NCI-H187 (cell line): ENCODE measurements around the gene PAK6.

Experiments used
- DNase-seq, 2 experiments: peaks; one replicate each; lab custom pipeline; 2025; lab: John Stamatoyannopoulos, UW

The PAK6 gene

DNA sequence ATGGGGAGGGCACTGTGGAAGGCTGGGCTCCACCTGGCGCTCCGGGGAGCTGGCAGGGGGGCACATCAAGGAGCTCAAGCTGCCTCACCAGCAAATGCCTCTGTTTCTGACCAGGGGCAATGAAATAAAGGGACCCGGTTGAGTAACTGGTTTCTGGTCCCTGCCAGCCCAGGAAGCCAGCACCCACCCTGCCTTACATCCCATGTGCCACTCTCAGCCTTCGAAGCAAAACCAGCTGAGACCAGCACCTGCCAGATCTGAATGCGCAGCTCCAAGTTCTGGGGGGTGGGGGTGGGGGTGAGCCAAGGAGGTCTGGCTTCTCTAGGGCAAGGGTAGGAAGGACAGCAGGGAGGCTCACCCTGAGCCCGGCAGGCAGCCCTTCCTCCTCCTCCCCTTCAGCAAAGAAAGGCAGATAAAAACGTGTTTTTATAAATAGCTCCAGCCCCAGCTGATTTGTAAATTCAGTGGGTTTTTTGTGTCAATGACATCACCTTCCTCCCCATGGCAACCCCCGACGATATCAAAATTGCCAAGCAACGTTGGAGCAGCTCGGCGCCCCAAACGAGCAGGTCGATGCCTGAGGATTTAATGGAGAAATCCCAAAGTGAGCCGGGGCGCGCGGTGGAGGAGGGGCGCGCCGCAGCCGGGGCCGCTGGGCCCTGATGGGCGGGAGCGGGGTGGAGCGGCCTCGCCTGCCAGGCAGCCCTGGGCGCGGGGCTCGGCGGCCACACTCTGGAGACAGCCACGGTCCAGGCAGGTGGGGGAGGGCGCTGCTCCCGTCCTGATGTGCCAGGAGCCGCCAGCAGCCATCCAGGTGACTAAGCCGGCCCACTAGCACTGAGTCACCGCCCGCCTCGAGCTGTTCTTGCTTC is at the start of gene PAK6:
Gene PAK6, plus strand, starts transcription at position 532 of the 872 bp plus-strand sequence. CDS start 25,723 bp downstream, outside the sequence.
- DNase-seq: no peak

GRCh38 chr15:40190591-40190990 is 48.3 kb upstream of the PAK6 start:
- no peak for DNase-seq

DNA sequence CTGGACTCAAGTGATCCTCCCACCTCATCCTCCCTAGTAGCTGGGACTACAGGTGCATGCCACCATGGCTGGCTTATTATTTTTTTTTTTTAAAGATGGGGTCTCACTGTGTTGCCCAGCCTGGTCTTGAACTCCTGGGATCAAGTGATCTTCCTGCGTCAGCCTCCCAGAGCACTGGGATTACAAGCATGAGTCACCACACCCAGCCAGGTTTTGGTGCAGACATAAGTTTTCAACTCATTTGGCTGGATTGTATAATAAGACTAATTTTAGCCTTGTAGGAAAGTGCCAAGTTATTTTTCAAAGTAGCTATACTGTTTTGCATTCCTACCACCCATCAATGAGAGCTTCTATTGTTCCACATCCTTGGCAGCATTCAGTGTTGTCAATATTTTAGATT is 45.9 kb upstream of the PAK6 start:
- no peak for DNase-seq

DNA sequence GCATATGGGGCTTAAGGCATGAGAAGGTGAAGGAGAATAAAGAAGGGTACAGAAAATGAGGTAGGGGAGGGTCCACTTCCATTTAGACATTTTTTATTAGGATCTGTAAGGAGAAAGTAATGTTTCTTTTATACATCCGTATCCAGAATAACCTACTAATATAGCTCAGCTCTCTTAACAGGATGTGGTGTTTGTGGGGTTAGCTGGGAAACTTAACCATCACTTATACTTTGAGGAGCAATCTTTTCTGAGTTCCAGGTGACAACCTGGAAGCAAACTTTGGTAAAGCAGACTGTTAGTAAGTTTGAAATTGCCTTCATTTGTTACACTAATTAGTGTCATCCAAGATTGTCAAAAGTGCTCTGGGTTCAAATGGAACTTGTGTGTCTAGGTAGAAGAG is 41.4 kb upstream of the PAK6 start:
- DNase-seq: no peak

- no peak for DNase-seq
These were observed 40.3 kb upstream of the PAK6 start for GRCh38 chr15:40198355-40199085.

DNA sequence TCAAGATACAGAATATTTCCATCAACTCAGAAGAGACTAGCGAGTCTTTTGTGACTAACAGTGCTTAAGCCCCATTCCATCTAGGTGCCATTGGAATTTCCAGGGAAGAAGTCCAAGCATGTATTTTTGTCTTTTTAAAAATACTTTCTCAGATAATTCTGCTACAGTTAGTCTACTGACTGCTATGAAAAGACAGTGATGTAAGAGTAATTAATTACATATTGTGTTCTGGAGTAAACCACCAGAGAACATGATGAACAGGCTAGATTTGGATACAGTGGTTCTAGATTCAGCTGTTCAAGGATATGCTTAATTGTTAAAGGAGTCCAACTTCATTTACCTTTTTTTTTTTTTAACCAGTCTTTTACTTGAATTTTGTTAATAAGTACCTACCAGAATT is 34.8 kb upstream of the PAK6 start:
- DNase-seq: no peak

DNA sequence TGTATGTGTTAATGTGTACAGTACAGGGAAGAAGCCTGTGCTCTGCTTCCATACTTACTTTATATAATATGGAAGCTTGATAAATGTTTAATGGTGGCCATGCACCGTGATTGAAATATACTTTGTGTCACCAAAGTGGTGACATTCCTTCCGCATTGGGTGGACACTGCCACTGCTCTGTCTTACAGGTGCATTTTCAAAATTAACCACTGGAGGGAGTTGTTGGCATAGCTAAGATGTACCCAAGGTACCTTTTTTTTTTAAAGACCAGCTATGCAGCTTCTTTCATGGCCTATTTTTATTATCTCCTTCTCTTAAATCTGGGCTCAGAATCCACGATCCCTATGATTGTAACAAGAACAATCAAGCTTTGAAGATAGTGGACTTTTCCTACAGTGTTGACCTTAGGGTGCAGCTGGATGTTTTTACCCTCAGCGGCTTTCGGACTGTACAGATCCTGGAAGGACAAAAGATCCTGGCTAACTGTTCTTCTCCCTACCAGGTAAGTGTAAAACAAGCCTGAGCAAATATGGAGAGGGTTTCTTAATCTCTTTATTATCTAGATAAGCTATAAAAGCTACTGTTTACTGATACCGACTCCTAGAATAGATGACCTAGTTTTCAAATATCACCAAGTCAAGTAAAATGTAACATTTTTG is 21.6 kb upstream of the PAK6 start:
- no peak for DNase-seq

GRCh38 chr15:40219801-40220200 is 19.1 kb upstream of the PAK6 start:
- DNase-seq: no peak

DNA sequence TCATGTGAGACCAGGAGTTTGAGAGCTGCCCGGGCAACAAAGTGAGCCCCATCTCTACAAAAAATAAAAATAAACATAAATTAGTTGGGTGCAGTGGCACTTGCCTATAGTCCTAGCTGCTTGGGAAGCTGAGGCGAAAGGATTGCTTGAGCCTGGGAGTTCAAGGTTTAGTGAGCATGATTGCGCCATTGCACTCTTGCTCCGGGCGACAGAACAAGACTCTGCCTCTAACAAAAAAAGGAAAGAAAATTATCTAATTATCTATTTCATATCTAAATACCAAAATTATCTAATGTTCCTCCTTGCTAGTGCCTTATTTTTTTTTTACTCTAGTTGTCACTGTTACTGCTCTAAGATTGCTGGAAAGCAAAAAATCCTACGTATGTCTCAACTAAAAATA is 16.7 kb upstream of the PAK6 start:
- no peak for DNase-seq

- DNase-seq: no peak
These were observed 12.1 kb upstream of the PAK6 start for GRCh38 chr15:40226736-40227135.

DNA sequence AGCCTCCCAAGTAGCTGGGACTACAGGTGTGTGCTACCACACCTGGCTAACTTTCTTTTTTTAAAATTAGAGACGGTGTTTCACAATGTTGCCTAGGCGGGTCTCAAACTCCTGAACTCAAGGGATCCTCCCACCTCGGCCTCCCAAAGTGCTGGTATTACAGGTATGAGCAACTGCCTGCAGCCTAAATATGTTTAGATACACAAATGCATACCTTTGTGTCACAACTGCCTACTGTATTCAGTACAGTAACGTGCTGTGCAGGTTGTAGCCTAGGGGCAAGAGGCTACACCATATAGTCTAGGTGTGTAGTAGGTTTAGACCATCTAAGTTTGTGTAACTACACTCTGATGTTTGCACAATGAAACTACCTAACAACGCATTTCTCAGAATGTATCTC is 9.5 kb upstream of the PAK6 start:
- DNase-seq: no peak

DNA sequence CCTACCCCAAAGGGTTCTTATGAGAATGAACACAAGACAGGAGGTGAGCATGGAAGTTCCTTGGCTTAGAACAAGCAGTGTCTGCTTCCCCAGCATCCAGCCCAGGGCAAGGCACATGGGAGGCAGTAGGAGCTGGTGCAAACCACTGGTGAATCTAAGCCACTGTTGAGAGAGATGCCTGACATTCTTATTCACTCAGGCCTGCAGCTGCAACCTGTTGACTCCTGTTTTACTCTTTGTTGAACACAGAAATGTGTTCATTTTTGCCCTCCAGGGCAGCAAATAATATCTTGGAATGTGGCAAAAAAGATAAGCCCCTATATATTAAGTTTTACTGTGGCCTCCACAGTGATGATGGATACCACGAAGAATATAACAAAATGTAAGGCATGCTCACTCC is 8.9 kb upstream of the PAK6 start:
- no peak for DNase-seq

- no peak for DNase-seq
These were observed 6.2 kb upstream of the PAK6 start for GRCh38 chr15:40232625-40233070.

- no peak for DNase-seq
These were observed 4.9 kb upstream of the PAK6 start for GRCh38 chr15:40233727-40234577.

DNA sequence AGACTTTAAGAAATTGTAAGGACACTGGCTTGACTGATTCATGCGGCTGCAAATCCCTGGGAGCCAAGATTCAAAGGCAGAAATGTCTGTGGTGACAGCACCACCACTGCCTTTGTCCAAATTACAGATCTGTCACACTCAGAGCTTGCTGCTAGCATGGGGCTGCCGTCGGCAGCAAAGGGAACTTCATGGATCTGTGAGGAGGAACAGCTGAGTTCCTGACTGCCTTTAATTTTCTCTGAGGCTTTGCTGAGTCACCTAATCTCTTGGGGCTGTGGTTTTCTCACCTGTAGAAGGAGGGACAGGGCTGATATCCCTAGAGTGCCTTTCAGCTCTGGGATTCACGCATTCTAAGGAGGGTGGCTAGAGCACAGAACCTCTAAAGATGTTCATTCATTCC is 4.1 kb upstream of the PAK6 start:
- no peak for DNase-seq

DNA sequence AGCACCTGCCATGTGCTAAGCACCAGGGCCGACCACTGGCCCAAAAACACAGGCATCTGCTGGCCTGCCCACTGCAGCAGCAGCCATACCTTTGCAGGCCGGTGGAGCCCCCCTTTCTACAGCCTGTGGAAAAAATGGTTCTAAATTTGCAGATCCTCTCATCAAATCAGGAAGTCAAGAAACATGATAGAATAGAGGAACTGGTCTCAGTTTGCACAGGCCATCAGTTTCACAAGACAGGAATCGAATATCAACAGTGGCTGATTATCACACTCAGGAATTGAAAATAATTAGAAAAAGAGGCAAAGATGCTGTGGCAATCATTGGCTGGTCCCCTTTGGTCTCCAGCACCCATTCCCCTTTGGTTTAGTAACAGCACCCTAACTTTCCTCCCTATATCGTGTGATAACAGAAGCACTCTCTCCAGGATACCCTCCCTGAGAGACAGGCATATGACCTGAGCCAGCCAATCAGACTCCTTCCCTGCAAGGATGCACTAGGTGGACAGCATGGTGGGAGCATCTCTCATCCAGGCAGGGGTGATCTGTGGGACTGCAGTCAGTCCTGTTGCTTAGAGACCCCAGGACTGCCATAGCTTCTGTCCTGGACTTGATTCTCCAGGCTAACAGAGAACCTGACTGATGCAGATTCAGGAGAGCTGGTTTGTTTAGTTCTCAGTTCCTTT is 3.5 kb upstream of the PAK6 start:
- DNase-seq: no peak

- DNase-seq: no peak
These were observed 485 bp downstream of the PAK6 start for GRCh38 chr15:40239404-40239692.

- no peak for DNase-seq
These were observed 1.1 kb downstream of the PAK6 start for GRCh38 chr15:40239693-40240618.

- DNase-seq: no peak
These were observed 1.9 kb downstream of the PAK6 start for GRCh38 chr15:40240619-40241221.
